IMR-90 (cell line): ENCODE results near the gene PPARG. TPM values are rescaled to one million over a fixed set of nuclear protein-coding genes. Genes with fewer than 3 reads are reported as not detected.
"Not testable (repeated sequence)": the region's sequence is repeated elsewhere in the genome, so short reads cannot be mapped to it uniquely, and the experiment has no call there.

ENCODE experiments used
- ATAC-seq: fragments of 200-7000 bp; cut with Tn5 transposase; 2 replicates; pipeline ENCODE4 v1.9.1; 2020; ENCODE audit warnings: low read depth, mild to moderate bottlenecking, moderate library complexity
- BruUV-seq: library from RNA; stranded (reverse); fragments of 400-500 nt; replicated peaks from 2 replicates; lab custom pipeline; 2021; lab: Mats Ljungman, UMichigan
- CTCF ChIA-PET: fragments of 300-600 bp; formaldehyde crosslinking; extraction: SDS; loops from one replicate; lab custom pipeline; 2021; ENCODE audit warnings: antibody characterized with exemption; lab: Yijun Ruan, JAX
- POLR2A ChIA-PET: fragments of 300-600 bp; sonication (Branson Sonifier 250); formaldehyde crosslinking; loops from one replicate; lab custom pipeline; 2022; ENCODE audit warnings: antibody characterized with exemption; ENCODE audit not compliant: unreplicated experiment; lab: Charles Lee
- DNase-seq: peaks from one replicate; pipeline ENCODE4 v3.0.0; 2013
- H2AFZ ChIP-seq: replicated peaks from 2 replicates; pipeline ENCODE3; 2013; ENCODE audit warnings: low read length, mild to moderate bottlenecking; ENCODE audit not compliant: poor library complexity
- H2AK5ac ChIP-seq: 2 replicates; pipeline ENCODE4 v1.6.1; 2013; ENCODE audit warnings: low read depth, low read length, inconsistent platforms
- H2AK9ac ChIP-seq: replicated peaks from 2 replicates; pipeline ENCODE3; 2013; ENCODE audit warnings: mild to moderate bottlenecking, low read depth, low read length, moderate library complexity; ENCODE audit not compliant: poor library complexity
- H2BK120ac ChIP-seq: 2 replicates; pipeline ENCODE4 v1.6.1; 2013; ENCODE audit warnings: low read depth, low read length, inconsistent platforms
- H2BK15ac ChIP-seq: 3 replicates; pipeline ENCODE4 v1.6.1; 2013; ENCODE audit warnings: low read depth, low read length, inconsistent platforms
- H2BK20ac ChIP-seq: 2 replicates; pipeline ENCODE4 v1.6.1; 2013; ENCODE audit warnings: low read depth, mild to moderate bottlenecking, inconsistent platforms, low read length, moderate library complexity
- H2BK5ac ChIP-seq: 2 replicates; pipeline ENCODE4 v1.6.1; 2013; ENCODE audit warnings: mild to moderate bottlenecking, low read depth, low read length, inconsistent platforms; ENCODE audit not compliant: poor library complexity, severe bottlenecking
- H3K14ac ChIP-seq: replicated peaks from 2 replicates; pipeline ENCODE4 v1.6.1; 2013; ENCODE audit warnings: low read depth, low read length, inconsistent platforms
- H3K18ac ChIP-seq: 2 replicates; pipeline ENCODE4 v1.6.1; 2013; ENCODE audit warnings: low read depth, low read length, control low read depth
- H3K23ac ChIP-seq: 2 replicates; pipeline ENCODE4 v1.6.1; 2013; ENCODE audit warnings: low read depth, low read length, inconsistent platforms
- H3K27ac ChIP-seq: 2 replicates; pipeline ENCODE4 v1.5.1; 2013; ENCODE audit warnings: mild to moderate bottlenecking, control low read depth, low read length; ENCODE audit not compliant: insufficient read depth
- H3K27me3 ChIP-seq: 2 replicates; pipeline ENCODE4 v1.6.1; 2013; ENCODE audit warnings: low read length; ENCODE audit not compliant: control insufficient read depth, insufficient read depth
- H3K36me3 ChIP-seq: 2 replicates; pipeline ENCODE4 v1.6.1; 2013; ENCODE audit warnings: low read length, mixed read lengths; ENCODE audit not compliant: control insufficient read depth, insufficient read depth
- H3K4ac ChIP-seq: 2 replicates; pipeline ENCODE4 v1.6.1; 2013; ENCODE audit warnings: low read depth, low read length, inconsistent platforms
- H3K4me1 ChIP-seq: 2 replicates; pipeline ENCODE4 v1.6.1; 2013; ENCODE audit warnings: low read length, mixed read lengths; ENCODE audit not compliant: control insufficient read depth, insufficient read depth
- H3K4me2 ChIP-seq: 2 replicates; pipeline ENCODE4 v1.6.1; 2013; ENCODE audit warnings: low read depth, mild to moderate bottlenecking, control low read depth, low read length, moderate library complexity
- H3K4me3 ChIP-seq: 2 replicates; pipeline ENCODE4 v1.5.1; 2013; ENCODE audit warnings: low read depth, mild to moderate bottlenecking, control low read depth, low read length, moderate library complexity; ENCODE audit not compliant: insufficient read depth
- H3K56ac ChIP-seq: 2 replicates; pipeline ENCODE4 v1.6.1; 2013; ENCODE audit warnings: low read length, inconsistent platforms; ENCODE audit not compliant: insufficient read depth; ENCODE audit errors: extremely low read depth
- H3K79me1 ChIP-seq, 2 experiments: 2 replicates each; pipeline ENCODE4 v1.6.1; 2013; ENCODE audit warnings: low read length in 2 of 2, inconsistent platforms in 1 of 2, low read depth in 1 of 2
- H3K9ac ChIP-seq: 2 replicates; pipeline ENCODE4 v1.6.1; 2013; ENCODE audit warnings: low read depth, low read length, control low read depth
- H3K9me1 ChIP-seq: 2 replicates; pipeline ENCODE4 v1.6.1; 2013; ENCODE audit warnings: low read length, inconsistent platforms; ENCODE audit not compliant: insufficient read depth
- H3K9me3 ChIP-seq: 2 replicates; pipeline ENCODE4 v1.6.1; 2013; ENCODE audit warnings: low read length; ENCODE audit not compliant: control insufficient read depth, insufficient read depth
- H4K20me1 ChIP-seq: 2 replicates; pipeline ENCODE4 v1.6.1; 2013; ENCODE audit warnings: low read length, inconsistent platforms; ENCODE audit not compliant: insufficient read depth
- H4K5ac ChIP-seq: 2 replicates; pipeline ENCODE4 v1.6.1; 2013; ENCODE audit warnings: mild to moderate bottlenecking, low read depth, low read length, control low read depth
- H4K8ac ChIP-seq, 2 experiments: 2 replicates each; pipeline ENCODE4 v1.6.1; 2013; ENCODE audit warnings: low read depth in 2 of 2, low read length in 2 of 2, control low read depth in 1 of 2, inconsistent platforms in 1 of 2
- H4K91ac ChIP-seq: 2 replicates; pipeline ENCODE4 v1.6.1; 2013; ENCODE audit warnings: low read depth, low read length, inconsistent platforms; ENCODE audit not compliant: insufficient read depth
- WGBS, 2 experiments: methylation state at CpG; one replicate each; pipeline versions ENCODE4 v1.1.5 to v1.1.7; 2013; ENCODE audit warnings: missing lambda C conversion rate in 2 of 2; ENCODE audit not compliant: insufficient read length in 1 of 2; ENCODE audit errors: extremely low coverage in 2 of 2; 5-methylcytosine and 5-hydroxymethylcytosine counted together
- dilution Hi-C: fragments of 300-500 bp; cut with HindIII; formaldehyde crosslinking; loops from one replicate; pipeline ENCODE4 v1.14.3; 2018; ENCODE audit warnings: low sequenced_read_pairs; ENCODE audit not compliant: unreplicated experiment
- in situ Hi-C: fragments of 300-500 bp; cut with MboI; formaldehyde crosslinking; loops from 3 replicates; pipeline ENCODE4 v1.14.3; 2019; ENCODE audit warnings: low sequenced_read_pairs, inconsistent platforms, mixed read lengths
- intact Hi-C: fragments of 100-400 bp; cut with micrococcal nuclease; formaldehyde crosslinking; loops from 2 replicates; pipeline ENCODE4 v1.10.0; 2022
- polyA plus RNA-seq, 3 experiments: library from polyadenylated mRNA; depleted of rRNA; stranded (reverse); fragments of >200 nt; gene quantifications; 2 replicates each; pipeline ENCODE4 v1.2.3, GENCODE V29; 2012; ENCODE audit warnings: low replicate concordance in 1 of 3
- total RNA-seq: library from RNA; depleted of rRNA; stranded (reverse); fragments of >200 nt; gene quantifications from 2 replicates; pipeline ENCODE4 v1.2.3, GENCODE V29; 2012

PPARG gene
- total and polyA plus RNA-seq, 2 of the 4 experiments (the other 2 are of a cell fraction), result 11.2 to 23.8 TPM

DNA sequence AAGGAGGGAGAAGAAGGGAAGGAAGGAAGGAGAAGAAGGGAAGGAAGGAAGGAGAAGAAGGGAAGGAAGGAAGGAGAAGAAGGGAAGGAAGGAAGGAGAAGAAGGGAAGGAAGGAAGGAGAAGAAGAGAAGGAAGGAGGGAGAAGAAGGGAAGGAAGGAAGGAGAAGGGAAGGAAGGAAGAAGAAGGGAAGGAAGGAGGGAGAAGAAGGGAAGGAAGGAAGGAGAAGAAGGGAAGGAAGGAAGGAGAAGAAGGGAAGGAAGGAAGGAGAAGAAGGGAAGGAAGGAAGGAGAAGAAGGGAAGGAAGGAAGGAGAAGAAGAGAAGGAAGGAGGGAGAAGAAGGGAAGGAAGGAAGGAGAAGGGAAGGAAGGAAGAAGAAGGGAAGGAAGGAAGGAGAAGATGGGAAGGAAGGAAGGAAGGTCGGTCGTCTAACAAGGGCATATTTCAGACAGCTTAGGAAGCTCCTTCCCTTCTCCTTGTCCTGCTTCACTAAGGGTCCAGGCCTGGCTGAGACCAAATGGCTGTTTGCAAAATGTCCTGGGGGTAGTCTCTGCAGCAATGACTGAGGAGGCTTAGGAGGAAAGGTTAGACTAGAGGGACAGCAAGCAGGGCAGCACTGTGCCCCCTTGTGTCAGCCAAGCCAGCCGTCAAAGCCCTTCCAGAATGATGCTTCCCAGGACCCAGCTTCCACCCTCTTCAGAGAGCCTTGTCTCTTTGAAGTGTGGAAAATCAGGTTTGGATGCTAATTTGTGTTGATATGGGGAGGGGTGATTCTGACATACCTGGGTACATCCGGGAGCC is 159.7 kb downstream of the PPARG start:
- H2AK9ac ChIP-seq, H2BK5ac ChIP-seq, H3K4ac ChIP-seq, H3K4me3 ChIP-seq, H3K9me3 ChIP-seq, H4K20me1 ChIP-seq, ATAC-seq, POLR2A ChIA-PET, H4K8ac ChIP-seq, in situ Hi-C loops, H3K18ac ChIP-seq, dilution Hi-C loops, H4K91ac ChIP-seq, H2BK120ac ChIP-seq, H2BK20ac ChIP-seq, H3K27ac ChIP-seq, BruUV-seq, H2AFZ ChIP-seq, H3K79me1 ChIP-seq, H3K23ac ChIP-seq, H3K27me3 ChIP-seq, H3K9me1 ChIP-seq, H3K9ac ChIP-seq, DNase-seq, H3K36me3 ChIP-seq, H3K4me1 ChIP-seq, H2BK15ac ChIP-seq, CTCF ChIA-PET, H2AK5ac ChIP-seq, H3K14ac ChIP-seq, H3K56ac ChIP-seq, H3K4me2 ChIP-seq, intact Hi-C loops, H4K5ac ChIP-seq: not testable (repeated sequence)
- WGBS, 2 experiments, result 86% methylated on average over 1 of the region's 4 CpGs; no CpG with 5 or more reads in 1 of the 2 experiments
